GM19397 (cell line): ENCODE measurements around the gene FAM50A.
"Not testable (repeated sequence)": the region's sequence is repeated elsewhere in the genome, so short reads cannot be mapped to it uniquely, and the experiment has no call there.

Experiments
- ATAC-seq: cut with Tn5 transposase; IDR thresholded peaks from one replicate; pipeline ENCODE4 v1.9.1; 2021; ENCODE audit warnings: mild to moderate bottlenecking, moderate library complexity; ENCODE audit not compliant: unreplicated experiment

FAM50A gene

GRCh38 chrX:154481911-154482601 lies 38.1 kb downstream of the FAM50A start:
- no peak for ATAC-seq

- ATAC-seq: no peak
Observed at GRCh38 chrX:154482786-154483185, 38.8 kb downstream of the FAM50A start.

- no peak for ATAC-seq
Observed at GRCh38 chrX:154483325-154483724, 39.4 kb downstream of the FAM50A start.

GRCh38 chrX:154484255-154485149 lies 40.6 kb downstream of the FAM50A start:
- ATAC-seq: no peak

- no peak for ATAC-seq
Observed at GRCh38 chrX:154485150-154486051, 41.5 kb downstream of the FAM50A start.

GRCh38 chrX:154486052-154486395 lies 42.1 kb downstream of the FAM50A start:
- no peak for ATAC-seq

GRCh38 chrX:154486396-154487207 lies 42.7 kb downstream of the FAM50A start, which contains the start of gene UBL4A:
UBL4A (minus strand) TSS chrX:154486615; CDS start chrX:154486584, 31 bp downstream.
- ATAC-seq: no peak

- no peak for ATAC-seq
Observed at GRCh38 chrX:154487518-154488290, 43.8 kb downstream of the FAM50A start.

- no peak for ATAC-seq
Observed at GRCh38 chrX:154488336-154489075, 44.6 kb downstream of the FAM50A start.

GRCh38 chrX:154489182-154489581 lies 45.2 kb downstream of the FAM50A start:
- no peak for ATAC-seq

GRCh38 chrX:154490021-154490413 lies 46.1 kb downstream of the FAM50A start:
- peak; percentile 24 for ATAC-seq

GRCh38 chrX:154490414-154491083 lies 46.6 kb downstream of the FAM50A start, which contains the start of gene SLC10A3:
SLC10A3 (minus strand) TSS chrX:154490629; CDS start chrX:154488940, 1,689 bp downstream.
- ATAC-seq: peak; percentile 73

GRCh38 chrX:154494715-154495114 lies 50.8 kb downstream of the FAM50A start:
- no peak for ATAC-seq

GRCh38 chrX:154495472-154495922 lies 51.6 kb downstream of the FAM50A start:
- ATAC-seq: no peak

GRCh38 chrX:154496591-154497137 lies 52.7 kb downstream of the FAM50A start:
- ATAC-seq: not testable (repeated sequence)
